IMR-90 (cell line): ENCODE measurements around the gene LDAH. TPM values are rescaled to one million over a fixed set of nuclear protein-coding genes. Genes with fewer than 3 reads are reported as not detected.
A peak's percentile ranks its signal among the peaks of the same experiment; 100 is the strongest.

Experiments
- ATAC-seq: fragments of 200-7000 bp; cut with Tn5 transposase; 2 replicates; pipeline ENCODE4 v1.9.1; 2020; ENCODE audit warnings: low read depth, mild to moderate bottlenecking, moderate library complexity
- BruUV-seq: library from RNA; stranded (reverse); fragments of 400-500 nt; replicated peaks from 2 replicates; lab custom pipeline; 2021; lab: Mats Ljungman, UMichigan
- CTCF ChIA-PET: fragments of 300-600 bp; formaldehyde crosslinking; extraction: SDS; loops from one replicate; lab custom pipeline; 2021; ENCODE audit warnings: antibody characterized with exemption; lab: Yijun Ruan, JAX
- POLR2A ChIA-PET: fragments of 300-600 bp; sonication (Branson Sonifier 250); formaldehyde crosslinking; loops from one replicate; lab custom pipeline; 2022; ENCODE audit warnings: antibody characterized with exemption; ENCODE audit not compliant: unreplicated experiment; lab: Charles Lee
- DNase-seq: peaks from one replicate; pipeline ENCODE4 v3.0.0; 2013
- H2AFZ ChIP-seq: replicated peaks from 2 replicates; pipeline ENCODE3; 2013; ENCODE audit warnings: low read length, mild to moderate bottlenecking; ENCODE audit not compliant: poor library complexity
- H2AK5ac ChIP-seq: 2 replicates; pipeline ENCODE4 v1.6.1; 2013; ENCODE audit warnings: low read depth, low read length, inconsistent platforms
- H2AK9ac ChIP-seq: replicated peaks from 2 replicates; pipeline ENCODE3; 2013; ENCODE audit warnings: mild to moderate bottlenecking, low read depth, low read length, moderate library complexity; ENCODE audit not compliant: poor library complexity
- H2BK120ac ChIP-seq: 2 replicates; pipeline ENCODE4 v1.6.1; 2013; ENCODE audit warnings: low read depth, low read length, inconsistent platforms
- H2BK15ac ChIP-seq: 3 replicates; pipeline ENCODE4 v1.6.1; 2013; ENCODE audit warnings: low read depth, low read length, inconsistent platforms
- H2BK20ac ChIP-seq: 2 replicates; pipeline ENCODE4 v1.6.1; 2013; ENCODE audit warnings: low read depth, mild to moderate bottlenecking, inconsistent platforms, low read length, moderate library complexity
- H2BK5ac ChIP-seq: 2 replicates; pipeline ENCODE4 v1.6.1; 2013; ENCODE audit warnings: mild to moderate bottlenecking, low read depth, low read length, inconsistent platforms; ENCODE audit not compliant: poor library complexity, severe bottlenecking
- H3K14ac ChIP-seq: replicated peaks from 2 replicates; pipeline ENCODE4 v1.6.1; 2013; ENCODE audit warnings: low read depth, low read length, inconsistent platforms
- H3K18ac ChIP-seq: 2 replicates; pipeline ENCODE4 v1.6.1; 2013; ENCODE audit warnings: low read depth, low read length, control low read depth
- H3K23ac ChIP-seq: 2 replicates; pipeline ENCODE4 v1.6.1; 2013; ENCODE audit warnings: low read depth, low read length, inconsistent platforms
- H3K27ac ChIP-seq: 2 replicates; pipeline ENCODE4 v1.5.1; 2013; ENCODE audit warnings: mild to moderate bottlenecking, control low read depth, low read length; ENCODE audit not compliant: insufficient read depth
- H3K27me3 ChIP-seq: 2 replicates; pipeline ENCODE4 v1.6.1; 2013; ENCODE audit warnings: low read length; ENCODE audit not compliant: control insufficient read depth, insufficient read depth
- H3K36me3 ChIP-seq: 2 replicates; pipeline ENCODE4 v1.6.1; 2013; ENCODE audit warnings: low read length, mixed read lengths; ENCODE audit not compliant: control insufficient read depth, insufficient read depth
- H3K4ac ChIP-seq: 2 replicates; pipeline ENCODE4 v1.6.1; 2013; ENCODE audit warnings: low read depth, low read length, inconsistent platforms
- H3K4me1 ChIP-seq: 2 replicates; pipeline ENCODE4 v1.6.1; 2013; ENCODE audit warnings: low read length, mixed read lengths; ENCODE audit not compliant: control insufficient read depth, insufficient read depth
- H3K4me2 ChIP-seq: 2 replicates; pipeline ENCODE4 v1.6.1; 2013; ENCODE audit warnings: low read depth, mild to moderate bottlenecking, control low read depth, low read length, moderate library complexity
- H3K4me3 ChIP-seq: 2 replicates; pipeline ENCODE4 v1.5.1; 2013; ENCODE audit warnings: low read depth, mild to moderate bottlenecking, control low read depth, low read length, moderate library complexity; ENCODE audit not compliant: insufficient read depth
- H3K56ac ChIP-seq: 2 replicates; pipeline ENCODE4 v1.6.1; 2013; ENCODE audit warnings: low read length, inconsistent platforms; ENCODE audit not compliant: insufficient read depth; ENCODE audit errors: extremely low read depth
- H3K79me1 ChIP-seq, 2 experiments: 2 replicates each; pipeline ENCODE4 v1.6.1; 2013; ENCODE audit warnings: low read length in 2 of 2, inconsistent platforms in 1 of 2, low read depth in 1 of 2
- H3K9ac ChIP-seq: 2 replicates; pipeline ENCODE4 v1.6.1; 2013; ENCODE audit warnings: low read depth, low read length, control low read depth
- H3K9me1 ChIP-seq: 2 replicates; pipeline ENCODE4 v1.6.1; 2013; ENCODE audit warnings: low read length, inconsistent platforms; ENCODE audit not compliant: insufficient read depth
- H3K9me3 ChIP-seq: 2 replicates; pipeline ENCODE4 v1.6.1; 2013; ENCODE audit warnings: low read length; ENCODE audit not compliant: control insufficient read depth, insufficient read depth
- H4K20me1 ChIP-seq: 2 replicates; pipeline ENCODE4 v1.6.1; 2013; ENCODE audit warnings: low read length, inconsistent platforms; ENCODE audit not compliant: insufficient read depth
- H4K5ac ChIP-seq: 2 replicates; pipeline ENCODE4 v1.6.1; 2013; ENCODE audit warnings: mild to moderate bottlenecking, low read depth, low read length, control low read depth
- H4K8ac ChIP-seq, 2 experiments: 2 replicates each; pipeline ENCODE4 v1.6.1; 2013; ENCODE audit warnings: low read depth in 2 of 2, low read length in 2 of 2, control low read depth in 1 of 2, inconsistent platforms in 1 of 2
- H4K91ac ChIP-seq: 2 replicates; pipeline ENCODE4 v1.6.1; 2013; ENCODE audit warnings: low read depth, low read length, inconsistent platforms; ENCODE audit not compliant: insufficient read depth
- MAFK ChIP-seq: IDR thresholded peaks from 2 replicates; pipeline ENCODE4 v1.6.1; 2012; ENCODE audit warnings: low read depth, low read length, improper control_type of control experiment
- RAD21 ChIP-seq: IDR thresholded peaks from 2 replicates; pipeline ENCODE4 v1.6.1; 2012; ENCODE audit warnings: low read length, improper control_type of control experiment
- WGBS, 2 experiments: methylation state at CpG; one replicate each; pipeline versions ENCODE4 v1.1.5 to v1.1.7; 2013; ENCODE audit warnings: missing lambda C conversion rate in 2 of 2; ENCODE audit not compliant: insufficient read length in 1 of 2; ENCODE audit errors: extremely low coverage in 2 of 2; 5-methylcytosine and 5-hydroxymethylcytosine counted together
- dilution Hi-C: fragments of 300-500 bp; cut with HindIII; formaldehyde crosslinking; loops from one replicate; pipeline ENCODE4 v1.14.3; 2018; ENCODE audit warnings: low sequenced_read_pairs; ENCODE audit not compliant: unreplicated experiment
- in situ Hi-C: fragments of 300-500 bp; cut with MboI; formaldehyde crosslinking; loops from 3 replicates; pipeline ENCODE4 v1.14.3; 2019; ENCODE audit warnings: low sequenced_read_pairs, inconsistent platforms, mixed read lengths
- intact Hi-C: fragments of 100-400 bp; cut with micrococcal nuclease; formaldehyde crosslinking; loops from 2 replicates; pipeline ENCODE4 v1.10.0; 2022
- polyA plus RNA-seq, 3 experiments: library from polyadenylated mRNA; depleted of rRNA; stranded (reverse); fragments of >200 nt; gene quantifications; 2 replicates each; pipeline ENCODE4 v1.2.3, GENCODE V29; 2012; ENCODE audit warnings: low replicate concordance in 1 of 3
- total RNA-seq: library from RNA; depleted of rRNA; stranded (reverse); fragments of >200 nt; gene quantifications from 2 replicates; pipeline ENCODE4 v1.2.3, GENCODE V29; 2012

Gene LDAH
- total and polyA plus RNA-seq, 2 of the 4 experiments (the other 2 are of a cell fraction) = 12.1 to 31.7 TPM

DNA sequence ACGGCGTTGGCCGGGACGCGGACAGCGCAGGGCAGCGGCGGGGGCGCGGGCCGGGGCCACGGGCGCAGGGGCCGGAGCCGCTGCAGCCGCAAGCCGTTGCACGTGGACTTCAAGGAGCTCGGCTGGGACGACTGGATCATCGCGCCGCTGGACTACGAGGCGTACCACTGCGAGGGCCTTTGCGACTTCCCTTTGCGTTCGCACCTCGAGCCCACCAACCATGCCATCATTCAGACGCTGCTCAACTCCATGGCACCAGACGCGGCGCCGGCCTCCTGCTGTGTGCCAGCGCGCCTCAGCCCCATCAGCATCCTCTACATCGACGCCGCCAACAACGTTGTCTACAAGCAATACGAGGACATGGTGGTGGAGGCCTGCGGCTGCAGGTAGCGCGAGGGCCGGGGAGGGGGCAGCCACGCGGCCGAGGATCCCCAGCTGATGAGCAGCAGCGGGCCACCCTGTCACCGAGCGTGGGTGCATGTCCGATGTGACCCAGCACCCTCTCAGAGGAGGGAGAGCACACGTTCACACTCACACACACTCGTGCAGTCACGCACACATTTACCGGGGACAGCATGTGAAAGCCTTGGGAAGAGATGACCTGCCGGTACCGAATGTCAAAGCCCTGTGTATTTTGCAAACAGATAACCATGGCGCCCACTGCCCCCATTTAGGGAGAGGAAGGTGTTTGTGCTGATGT lies 151.7 kb downstream of the LDAH start:
- H3K9me3 ChIP-seq = peaks cover 12% of the 10 kb centered on the region; the same call in 1 of the 2 replicates
- H3K27ac ChIP-seq = no peak overlapping the region
- TF ChIP-seq MAFK (no peak), RAD21 (no peak)
- H4K91ac ChIP-seq = no peak overlapping the region
- H2AFZ ChIP-seq = peak overlapping the region; percentile 56
- in situ Hi-C loops = loop anchor here (25.0 kb wide), 1 partner anchor 1091 kb away; no protein-coding TSS in a partner anchor
- no peak overlapping the region for H3K4me3 ChIP-seq
- peaks cover 5% of the 10 kb centered on the region; the same call in 1 of the 2 replicates for H3K9me1 ChIP-seq
- no peak overlapping the region for H3K18ac ChIP-seq
- no TSS peak for BruUV-seq
- no peak overlapping the region for H2AK5ac ChIP-seq
- no peak for DNase-seq
- H2BK20ac ChIP-seq = no peak overlapping the region
- ATAC-seq = no peak
- peaks cover 7% of the 10 kb centered on the region; the same call in 1 of the 2 replicates for H3K4me1 ChIP-seq
- no peak overlapping the region for H4K8ac ChIP-seq
- dilution Hi-C loops = no loop called here
- intact Hi-C loops = no loop called here
- no peak overlapping the region for H2BK5ac ChIP-seq
- H3K14ac ChIP-seq = no peak overlapping the region
- H3K79me1 ChIP-seq = no peaks in the 10 kb centered on the region
- H3K23ac ChIP-seq = no peak overlapping the region
- H3K9ac ChIP-seq = no peak overlapping the region
- no peak overlapping the region for H4K5ac ChIP-seq
- H3K4me2 ChIP-seq = no peak overlapping the region; the same call in 1 of the 2 replicates
- H4K20me1 ChIP-seq = no peaks in the 10 kb centered on the region; the same call in 1 of the 2 replicates
- CTCF ChIA-PET = interaction anchor here (1.2 kb wide), 1 partner anchor 10 kb away, joined by 7 read pairs; no protein-coding TSS in a partner anchor
- peaks cover 64% of the 10 kb centered on the region for H3K27me3 ChIP-seq
- H3K4ac ChIP-seq = no peak overlapping the region
- no peak overlapping the region for H3K56ac ChIP-seq
- peak overlapping the region; percentile 19 for H2AK9ac ChIP-seq
- WGBS, 2 experiments = 8% methylated on average over 23 of the region's 60 CpGs; no CpG with 5 or more reads in 1 of the 2 experiments
- H3K36me3 ChIP-seq = no peaks in the 10 kb centered on the region
- no peak overlapping the region for H2BK15ac ChIP-seq
- POLR2A ChIA-PET = no interaction called here
- no peak overlapping the region for H2BK120ac ChIP-seq
